ENCODE data around the gene TRMT2A.

The TRMT2A gene

GRCh38 chr22:20124083-20124787 lies 7.2 kb upstream of the TRMT2A start:
- H3K4me3 ChIP-seq (ENCODE audit: low read length) = no peak overlapping the region
- no peak for DNase-seq (ENCODE audit: low read depth, low spot score)

GRCh38 chr22:20123366-20124082 lies 6.5 kb upstream of the TRMT2A start:
- DNase-seq (ENCODE audit: low read depth, low spot score) = no peak
- no peak overlapping the region for H3K4me3 ChIP-seq (ENCODE audit: low read length)

GRCh38 chr22:20121856-20122415 lies 4.9 kb upstream of the TRMT2A start:
- H3K4me3 ChIP-seq (ENCODE audit: low read length) = no peak overlapping the region
- no peak for DNase-seq (ENCODE audit: low read depth, low spot score)

GRCh38 chr22:20118300-20119020 lies 1.4 kb upstream of the TRMT2A start:
- H3K4me3 ChIP-seq (ENCODE audit: low read length) = peak overlapping the region; percentile 98
- no peak for DNase-seq (ENCODE audit: low read depth, low spot score)

GRCh38 chr22:20117633-20118299 lies 740 bp upstream of the TRMT2A start:
- peak overlapping the region; percentile 98 for H3K4me3 ChIP-seq (ENCODE audit: low read length)
- no peak for DNase-seq (ENCODE audit: low read depth, low spot score)

GRCh38 chr22:20116376-20116950 lies 563 bp downstream of the TRMT2A start:
- peak overlapping the region; percentile 89 for H3K4me3 ChIP-seq (ENCODE audit: low read length)
- no peak for DNase-seq (ENCODE audit: low read depth, low spot score)

- DNase-seq (ENCODE audit: low read depth, low spot score) = no peak
These were observed 1.2 kb downstream of the TRMT2A start, which contains the start of gene RANBP1 for GRCh38 chr22:20115691-20116375. RANBP1 (plus strand) TSS chr22:20116104; CDS start chr22:20116185, 81 bp downstream.

GRCh38 chr22:20114506-20115475 lies 2.2 kb downstream of the TRMT2A start:
- no peak for DNase-seq (ENCODE audit: low read depth, low spot score)
- no peak overlapping the region for H3K4me3 ChIP-seq (ENCODE audit: low read length)

More at GRCh38 chr22:20115691-20116375, 1.2 kb downstream of the TRMT2A start, which contains the start of gene RANBP1:
- H3K4me3 ChIP-seq (ENCODE audit: low read length) = peak within 1 kb of the TSS; percentile 89

GRCh38 chr22:20113551-20114310 lies 3.3 kb downstream of the TRMT2A start:
- DNase-seq (ENCODE audit: low read depth, low spot score) = no peak
- H3K4me3 ChIP-seq (ENCODE audit: low read length) = no peak overlapping the region

GRCh38 chr22:20112623-20113511 lies 4.2 kb downstream of the TRMT2A start:
- no peak overlapping the region for H3K4me3 ChIP-seq (ENCODE audit: low read length)
- DNase-seq (ENCODE audit: low read depth, low spot score) = no peak

- H3K4me3 ChIP-seq (ENCODE audit: low read length) = no peak overlapping the region
- DNase-seq (ENCODE audit: low read depth, low spot score) = no peak
These were observed 5.1 kb downstream of the TRMT2A start for GRCh38 chr22:20111689-20112622.

GRCh38 chr22:20111045-20111688 lies 5.9 kb downstream of the TRMT2A start:
- no peak overlapping the region for H3K4me3 ChIP-seq (ENCODE audit: low read length)
- peak; percentile 85 for DNase-seq (ENCODE audit: low read depth, low spot score)

GRCh38 chr22:20110359-20110985 lies 6.6 kb downstream of the TRMT2A start:
- no peak for DNase-seq (ENCODE audit: low read depth, low spot score)
- no peak overlapping the region for H3K4me3 ChIP-seq (ENCODE audit: low read length)

Measured in Jurkat, Clone E6-1 (cell line).